NCI-H1694 treated with DMSO at 0.1 percent for 48 hours (cell line): ENCODE data around the gene C18orf63.

ENCODE experiments used
- DNase-seq: peaks from one replicate; lab custom pipeline; 2025; lab: John Stamatoyannopoulos, UW

Gene C18orf63

GRCh38 chr18:74377776-74378175, 62.1 kb downstream of the C18orf63 start:
- no peak for DNase-seq

GRCh38 chr18:74378179-74378682, 62.6 kb downstream of the C18orf63 start:
- DNase-seq, result no peak

- no peak for DNase-seq
Observed at GRCh38 chr18:74380916-74381315, 65.3 kb downstream of the C18orf63 start.

GRCh38 chr18:74381621-74382295, 66.1 kb downstream of the C18orf63 start:
- no peak for DNase-seq

GRCh38 chr18:74382481-74383017, 66.9 kb downstream of the C18orf63 start:
- no peak for DNase-seq

- no peak for DNase-seq
Observed at GRCh38 chr18:74387383-74387782, 71.7 kb downstream of the C18orf63 start.

GRCh38 chr18:74388227-74388626, 72.6 kb downstream of the C18orf63 start:
- no peak for DNase-seq

GRCh38 chr18:74389171-74389927, 73.7 kb downstream of the C18orf63 start:
- no peak for DNase-seq

GRCh38 chr18:74389991-74390390, 74.4 kb downstream of the C18orf63 start:
- no peak for DNase-seq

GRCh38 chr18:74390900-74391299, 75.3 kb downstream of the C18orf63 start:
- DNase-seq, result no peak

- DNase-seq, result no peak
Observed at GRCh38 chr18:74392323-74392722, 76.7 kb downstream of the C18orf63 start.

- DNase-seq, result no peak
Observed at GRCh38 chr18:74395006-74395405, 79.4 kb downstream of the C18orf63 start.

GRCh38 chr18:74395648-74396154, 80.1 kb downstream of the C18orf63 start:
- no peak for DNase-seq

- no peak for DNase-seq
Observed at GRCh38 chr18:74396171-74397169, 80.8 kb downstream of the C18orf63 start.

GRCh38 chr18:74397572-74397971, 81.9 kb downstream of the C18orf63 start:
- no peak for DNase-seq

GRCh38 chr18:74399091-74399887, 83.7 kb downstream of the C18orf63 start:
- DNase-seq, result no peak

- DNase-seq, result no peak
Observed at GRCh38 chr18:74400813-74401212, 85.2 kb downstream of the C18orf63 start.

GRCh38 chr18:74402806-74403433, 87.3 kb downstream of the C18orf63 start:
- DNase-seq, result no peak

GRCh38 chr18:74407888-74408287, 92.2 kb downstream of the C18orf63 start:
- DNase-seq, result no peak
